B cell (primary cell): ENCODE results near the gene FANCD2OS.

Experiments
- CTCF ChIP-seq: fragments of 200-600 bp; IDR thresholded peaks from one replicate; pipeline ENCODE4 v1.8.0; 2022; ENCODE audit warnings: antibody characterized with exemption, mild to moderate bottlenecking
- EZH2 ChIP-seq: IDR thresholded peaks from 2 replicates; pipeline ENCODE4 v1.6.1; 2012; ENCODE audit warnings: borderline replicate concordance, low read depth, mild to moderate bottlenecking, moderate library complexity, low read length; ENCODE audit not compliant: insufficient read depth, poor library complexity, severe bottlenecking

GRCh38 chr3:10106919-10107318 lies 1.1 kb downstream of the FANCD2OS start:
- TF ChIP-seq CTCF (no peak), EZH2 (no peak)
